HCT116 (cell line): Measurements from ENCODE around the gene NELFB.

Experiments used
- CTCF ChIP-seq, 3 experiments: fragments of 200-600 bp in 1 of 3; sonication (generic) in 1 of 3; IDR thresholded peaks in 2 of 3; conservative IDR thresholded peaks in 1 of 3; 2 replicates each; pipeline ENCODE4 v1.5.1; 2012 to 2017; ENCODE audit warnings: low read depth in 2 of 3, low read length in 2 of 3, antibody characterized with exemption in 1 of 3, borderline replicate concordance in 1 of 3, control low read depth in 1 of 3, mild to moderate bottlenecking in 1 of 3, mixed read lengths in 1 of 3, mixed run types in 1 of 3, moderate library complexity in 1 of 3; ENCODE audit not compliant: insufficient read depth in 1 of 3
- POLR2AphosphoS5 ChIP-seq: IDR thresholded peaks from 2 replicates; pipeline ENCODE4 v1.6.1; 2011; ENCODE audit warnings: mild to moderate bottlenecking, low read depth, low read length, moderate library complexity
- ZFX ChIP-seq: fragments of 450-650 bp; IDR thresholded peaks from 2 replicates; pipeline ENCODE4 v1.6.1; 2017

- TF ChIP-seq CTCF (IDR thresholded peaks at IDR 0.05 in 2 of 3, conservative IDR thresholded peaks at IDR 0.05 in 1 of 3; ENCODE audit: borderline replicate concordance in 1 of 3, insufficient read depth in 1 of 3, low read depth in 2 of 3, low read length in 2 of 3) (no peak), ZFX (no peak), POLR2AphosphoS5 (peak; percentile 44; the same call in 1 of the 2 replicates)
Measured at GRCh38 chr9:137218754-137219271, 36.3 kb upstream of the NELFB start.
